K562 treated with DMSO at 1 percent for 48 hours (cell line): ENCODE data around the gene RPGR. TPM values are rescaled to one million over a fixed set of nuclear protein-coding genes. Genes with fewer than 3 reads are reported as not detected.

Source experiments
- total RNA-seq: library from RNA; unstranded; fragments of 300-600 nt; gene quantifications from 2 replicates; pipeline ENCODE4 v1.2.3, GENCODE V29; 2022; ENCODE audit warnings: low replicate concordance; ENCODE audit errors: extremely low read depth

Gene RPGR
- not detected in 2 replicates for total RNA-seq

GRCh38 chrX:38327007-38327774 lies at the start of gene RPGR:
TSS of gene RPGR (minus strand) at chrX:38327509. CDS start at chrX:38327367, 142 bp downstream.

GRCh38 chrX:38352362-38352761 lies 25.1 kb upstream of the RPGR start, which contains the start of gene OTC:
TSS of gene OTC (plus strand) at chrX:38352604. CDS start at chrX:38352697, 93 bp downstream.

GRCh38 chrX:38220415-38221390 lies 106.6 kb downstream of the RPGR start, which contains the start of gene SRPX:
TSS of gene SRPX (minus strand) at chrX:38220871. CDS start at chrX:38220792, 79 bp downstream.

Other genes with a start within 250 kb of the RPGR start
- not detected in 2 replicates for gene SRPX, start 106.6 kb downstream of the RPGR start, total RNA-seq
- not detected in 2 replicates for gene OTC, start 25.1 kb upstream of the RPGR start, total RNA-seq
- not detected in 2 replicates for gene TSPAN7, start 234.0 kb upstream of the RPGR start, total RNA-seq